ENCODE data around the gene ZNF292.
"Not testable (repeated sequence)": the region's sequence is repeated elsewhere in the genome, so short reads cannot be mapped to it uniquely, and the experiment has no call there.

Gene ZNF292

DNA sequence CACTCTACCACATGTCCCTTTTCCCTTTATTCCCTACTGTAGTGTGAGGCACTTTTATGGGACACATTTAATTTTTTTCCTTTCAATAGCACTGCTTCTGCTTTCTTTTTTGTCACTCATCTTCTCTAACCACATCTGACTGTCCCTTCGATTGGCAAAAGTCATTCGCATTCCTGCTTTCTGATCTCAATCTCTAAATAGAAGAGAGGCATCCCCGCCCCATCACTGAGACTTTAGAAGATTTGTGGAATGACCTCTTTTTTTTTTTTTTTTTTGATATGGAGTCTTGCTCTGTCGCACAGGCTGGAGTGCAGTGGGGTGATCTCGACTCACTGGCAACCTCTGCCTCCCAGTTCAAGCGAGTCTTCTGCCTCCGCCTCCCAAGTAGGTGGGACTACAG lies 9.1 kb downstream of the ZNF292 start:
- DNase-seq, result no peak

DNA sequence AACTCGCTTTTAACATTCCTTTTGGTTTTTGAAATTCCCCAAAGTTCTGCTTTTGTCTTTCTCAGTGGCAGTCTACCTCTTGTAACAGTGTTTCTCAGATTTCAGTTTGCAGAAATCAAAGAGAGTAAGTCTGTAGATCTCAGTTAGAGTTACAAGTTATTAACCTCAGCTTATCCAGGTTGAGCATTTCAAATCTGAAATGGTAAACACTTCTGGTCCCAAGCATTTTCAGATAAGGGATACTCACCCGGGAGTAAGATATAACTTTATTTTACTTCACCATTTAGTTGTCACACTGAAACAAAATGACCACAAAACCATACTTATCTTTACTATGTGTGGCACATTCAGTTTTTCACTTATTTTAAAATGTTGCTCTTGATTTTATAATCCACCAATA lies 9.8 kb downstream of the ZNF292 start:
- DNase-seq, result no peak

DNA sequence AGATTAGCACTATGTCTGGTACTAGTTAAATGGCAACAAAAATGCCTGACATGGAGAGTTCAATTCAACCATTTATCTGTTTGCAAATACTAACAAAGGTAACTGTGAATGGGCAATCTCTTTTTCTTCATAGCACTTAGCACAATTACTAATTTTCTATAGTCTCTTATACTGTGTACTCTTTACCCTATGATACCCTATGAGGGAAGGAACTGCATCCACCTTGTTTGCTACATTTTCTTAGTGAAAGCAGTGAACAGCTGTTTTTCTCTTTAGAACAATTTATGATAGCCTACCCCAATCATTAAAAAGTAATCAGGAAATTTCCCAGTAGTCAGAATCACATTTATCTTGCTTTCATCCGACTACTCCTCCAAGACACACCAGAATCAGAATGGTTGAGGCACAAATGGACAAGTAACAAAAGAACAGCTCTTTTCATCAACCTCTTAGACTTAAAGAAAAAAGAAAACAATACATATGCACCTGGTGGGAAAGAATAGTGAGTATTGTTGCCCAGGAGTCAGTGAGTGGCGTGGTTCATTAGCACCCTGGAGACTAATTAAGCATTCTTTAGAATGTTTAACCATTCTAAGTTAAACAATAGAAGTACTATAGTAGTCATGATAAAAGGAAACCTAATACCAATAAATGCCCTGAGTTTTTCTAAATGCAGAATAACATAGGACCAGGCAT lies 16.7 kb downstream of the ZNF292 start:
- DNase-seq, result no peak

DNA sequence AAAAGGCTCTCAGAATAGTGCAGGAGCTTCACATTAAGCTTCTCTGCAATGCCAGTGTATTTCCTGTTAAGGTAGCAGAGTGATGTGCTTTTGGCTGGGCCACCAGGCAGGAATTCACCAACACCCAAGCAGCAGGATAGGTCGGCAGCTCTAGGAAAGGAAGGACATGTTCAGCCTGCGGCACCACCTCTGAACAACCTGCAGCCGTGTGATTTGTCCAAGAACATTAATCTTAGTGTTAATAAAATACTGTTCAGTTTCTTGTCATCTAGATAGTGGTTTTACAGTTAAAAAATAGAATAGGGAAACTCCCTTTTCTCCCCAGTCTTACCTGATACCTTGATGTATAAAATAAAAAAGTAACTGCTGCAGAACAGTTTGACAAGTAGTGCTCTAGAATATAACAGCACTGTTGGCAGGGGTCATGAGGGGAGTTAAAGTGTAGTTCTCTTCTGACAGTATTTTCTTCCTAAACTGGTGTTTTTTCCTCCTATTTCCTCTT lies 18.8 kb downstream of the ZNF292 start:
- no peak for DNase-seq

DNA sequence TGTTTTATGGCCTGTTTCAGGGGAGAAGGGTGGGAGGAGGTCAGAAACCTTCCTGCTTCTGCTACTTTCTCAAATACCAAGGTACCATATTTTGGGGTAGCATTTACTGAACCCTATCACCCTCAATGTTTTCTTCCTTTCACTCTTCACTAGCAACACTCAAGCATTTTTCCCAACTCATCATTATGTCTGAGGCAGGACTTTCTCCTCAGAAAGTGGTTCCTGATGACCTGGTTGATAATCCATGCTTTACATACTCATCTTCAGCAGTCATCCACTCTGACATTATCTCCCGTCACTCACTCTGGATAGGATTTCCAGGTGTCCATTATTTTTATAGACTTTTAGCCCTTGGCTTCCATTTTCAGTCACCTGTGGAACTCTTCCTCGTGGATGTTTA lies 21.1 kb downstream of the ZNF292 start:
- no peak for DNase-seq

DNA sequence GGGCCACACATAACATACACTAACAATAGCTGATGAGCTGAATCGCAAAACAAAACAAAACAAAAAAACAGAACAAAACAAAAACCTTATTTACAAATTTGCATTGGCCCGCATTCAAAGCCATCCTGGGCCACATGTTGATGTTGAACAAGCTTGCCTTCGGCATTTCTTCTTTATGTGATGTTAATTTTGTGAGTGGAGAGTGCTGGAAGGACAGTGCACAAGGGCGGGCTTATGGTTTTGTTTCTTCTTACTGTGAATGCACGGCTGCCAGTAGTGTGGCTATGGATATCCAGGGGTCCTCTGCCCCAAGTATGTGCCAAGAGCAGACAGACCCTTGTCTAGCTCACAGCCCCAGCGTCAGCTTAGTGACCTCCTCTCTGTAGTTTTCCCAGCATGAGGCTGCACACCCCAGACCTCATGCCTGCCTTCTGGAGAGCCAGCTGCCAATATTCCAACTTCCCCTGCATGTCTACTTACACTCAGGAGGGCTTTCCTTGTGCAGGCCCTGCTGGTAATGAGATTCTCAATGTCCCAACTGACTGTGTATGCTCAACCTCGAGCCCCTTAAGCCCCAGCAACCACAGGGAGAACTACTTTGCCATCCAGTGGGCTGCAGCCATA lies 24.9 kb downstream of the ZNF292 start:
- peak; percentile 60 for DNase-seq

DNA sequence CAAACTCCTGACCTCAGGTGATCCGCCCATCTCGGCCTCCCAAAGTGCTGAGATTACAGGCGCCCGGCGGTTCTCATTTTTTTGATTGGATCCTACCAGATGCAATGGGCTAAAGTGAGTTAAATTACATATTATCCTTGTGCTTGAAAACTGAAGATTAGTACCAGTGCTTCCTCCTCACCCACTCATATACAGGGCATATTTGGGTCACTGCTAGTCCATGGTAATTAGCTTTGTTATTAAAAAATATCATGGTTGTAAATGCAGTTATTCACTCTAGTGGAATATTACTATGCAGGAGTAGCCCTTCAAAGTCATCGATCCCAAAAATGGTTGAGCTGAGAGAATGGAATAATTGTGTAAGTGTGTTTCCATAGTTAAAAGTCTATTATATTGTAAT lies 26.5 kb downstream of the ZNF292 start:
- DNase-seq, result no peak

DNA sequence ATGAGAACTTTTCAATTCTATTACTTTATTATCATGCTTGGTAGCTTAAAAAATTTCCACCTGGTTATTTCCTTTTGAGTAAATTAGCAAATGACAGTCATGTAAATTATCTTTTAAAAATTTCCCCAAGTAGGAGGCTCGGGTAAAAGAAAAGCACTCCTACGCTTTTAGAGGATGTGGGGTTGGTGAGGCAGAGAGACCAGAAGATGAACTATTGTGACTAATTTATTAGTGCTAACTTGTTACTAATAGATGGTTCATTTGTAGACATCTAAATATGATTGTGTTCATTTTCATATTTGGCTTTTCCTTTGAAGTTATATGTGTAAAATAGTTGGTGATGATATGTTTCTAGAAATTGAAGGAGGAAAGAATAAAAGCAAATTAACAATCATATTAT lies 27.0 kb downstream of the ZNF292 start:
- no peak for DNase-seq

DNA sequence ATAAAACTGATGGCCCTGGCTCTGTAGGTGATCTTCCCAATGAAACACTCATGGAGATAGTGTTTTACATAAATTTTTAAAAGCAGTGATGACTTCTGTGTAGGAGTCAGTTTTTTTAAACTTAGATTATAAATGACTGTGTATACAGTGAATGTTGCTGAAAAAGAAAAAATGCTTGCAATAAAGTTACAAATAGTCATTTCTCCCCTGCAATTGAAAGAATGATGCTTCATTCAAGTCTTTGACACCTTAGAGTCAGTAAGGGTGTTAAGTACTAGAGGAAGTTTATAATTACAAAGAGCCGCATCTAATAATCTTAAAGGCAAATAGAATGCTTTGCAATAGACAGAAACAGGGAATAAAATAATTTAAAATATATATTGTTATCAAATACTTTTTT lies 27.6 kb downstream of the ZNF292 start:
- DNase-seq, result no peak

DNA sequence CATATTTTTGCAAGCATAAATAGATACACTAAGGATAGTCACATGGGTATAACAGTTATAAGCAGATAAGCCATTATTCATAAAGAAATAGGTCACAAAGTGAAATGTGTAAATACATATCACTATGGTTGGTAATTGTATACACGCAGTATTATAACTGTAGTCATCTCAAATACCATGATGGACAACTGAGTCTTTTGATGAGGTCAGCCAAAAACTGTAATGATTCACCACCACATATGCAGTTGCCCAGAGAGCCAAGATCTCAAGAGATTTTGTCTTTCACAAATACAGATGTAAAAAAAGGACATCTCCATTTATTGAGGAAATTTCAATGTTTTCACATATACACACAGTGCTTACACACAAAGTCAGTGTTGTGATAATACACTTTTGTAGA lies 28.3 kb downstream of the ZNF292 start:
- DNase-seq, result no peak

DNA sequence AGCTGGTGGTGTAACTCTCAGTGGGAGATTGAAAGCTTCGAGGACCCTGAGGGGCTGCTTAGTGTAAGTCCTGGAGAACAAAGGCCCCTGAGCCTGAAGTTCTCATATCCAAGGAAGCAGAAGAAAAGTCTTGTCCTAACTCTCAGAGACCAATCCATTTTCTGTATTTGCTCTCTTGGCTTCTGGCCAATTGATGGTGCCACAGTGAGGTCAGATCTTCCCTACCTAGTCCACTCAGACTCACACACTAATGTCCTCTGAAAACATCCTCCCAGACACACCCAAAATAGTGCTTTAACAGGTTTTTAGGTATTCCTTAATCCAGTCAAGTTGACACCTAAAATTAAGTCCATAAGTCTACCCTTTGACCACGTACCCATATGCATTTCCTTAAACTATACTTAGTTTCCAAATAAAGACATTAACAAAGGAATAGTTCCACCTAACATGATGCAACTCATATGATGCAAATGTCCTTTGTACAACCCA lies 29.4 kb downstream of the ZNF292 start:
- DNase-seq, result no peak

DNA sequence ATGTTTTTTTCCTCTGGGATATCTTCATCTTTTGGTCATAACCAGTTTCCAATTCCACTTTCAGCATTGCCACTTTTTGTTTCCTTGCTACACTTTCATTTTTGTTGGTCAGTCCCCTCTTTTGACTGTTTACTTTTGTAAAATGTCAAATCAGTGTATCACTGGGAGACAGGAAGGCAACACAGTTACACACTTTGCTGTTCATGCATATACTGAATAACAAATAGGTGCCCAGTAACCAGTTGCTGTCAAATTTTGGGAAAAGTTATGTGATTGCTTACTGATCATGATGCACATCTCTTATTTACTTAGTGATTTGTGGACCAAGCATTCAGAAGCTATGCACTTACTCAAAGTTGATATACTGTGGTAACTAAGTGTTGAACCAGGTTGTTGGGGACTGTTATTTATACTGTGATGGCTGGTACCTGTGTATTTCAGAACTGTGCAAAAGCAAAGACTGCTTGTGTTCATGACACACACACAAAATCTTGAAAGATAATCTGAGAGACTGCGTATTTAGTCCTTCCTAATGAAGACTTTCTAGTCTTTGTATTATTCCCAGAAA lies 41.0 kb downstream of the ZNF292 start:
- DNase-seq, result no peak

DNA sequence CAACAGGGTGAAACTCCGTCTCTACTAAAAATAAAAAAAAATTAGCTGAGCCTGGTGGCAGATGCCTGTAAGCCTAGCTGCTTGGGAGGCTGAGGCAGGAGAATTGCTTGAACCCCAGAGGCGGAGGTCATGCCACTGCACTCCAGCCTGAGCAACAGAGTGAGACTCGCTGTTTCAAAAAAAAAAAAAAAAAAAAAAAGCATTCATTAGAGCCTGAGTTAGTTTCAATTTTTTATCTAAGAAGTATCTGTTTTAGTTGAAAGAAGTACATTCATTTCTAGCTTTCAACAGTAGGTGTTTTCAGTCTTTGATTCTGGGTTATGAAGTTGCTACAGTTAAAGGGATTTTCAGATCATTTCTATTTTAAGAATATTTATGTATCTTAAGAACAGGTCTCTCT lies 42.2 kb downstream of the ZNF292 start:
- no peak for DNase-seq

DNA sequence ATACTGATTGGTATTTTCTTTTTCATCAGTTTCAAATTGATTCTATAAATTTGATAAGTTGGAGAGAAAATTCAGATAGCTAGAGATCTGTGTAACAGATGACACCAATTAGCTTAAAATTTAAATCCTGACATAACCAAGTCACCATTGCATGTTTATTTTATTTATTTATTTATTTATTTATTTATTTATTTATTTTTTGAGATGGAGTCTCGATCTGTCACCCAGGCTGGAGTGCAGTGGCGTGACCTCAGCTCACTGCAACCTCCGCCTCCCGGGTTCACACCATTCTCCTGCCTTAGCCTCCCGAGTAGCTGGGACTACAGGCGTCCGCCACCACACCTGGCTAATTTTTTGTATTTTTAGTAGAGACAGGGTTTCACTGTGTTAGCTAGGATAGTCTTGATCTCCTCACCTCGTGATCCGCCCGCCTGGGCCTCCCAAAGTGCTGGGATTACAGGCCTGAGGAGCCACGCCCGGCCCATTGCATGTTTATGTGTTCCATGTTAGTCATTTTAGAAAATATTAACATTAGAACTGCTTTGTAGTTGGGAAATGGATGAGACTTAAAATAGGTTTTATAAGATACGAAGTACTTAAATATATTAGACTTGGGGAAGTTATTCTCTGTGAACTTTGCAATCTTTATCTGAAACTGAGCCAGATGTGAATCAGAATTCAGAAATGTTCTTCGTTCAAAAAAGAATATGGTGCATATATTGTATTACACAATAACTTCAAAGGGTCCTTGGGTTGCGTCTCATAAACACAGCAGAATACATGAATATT lies 42.9 kb downstream of the ZNF292 start:
- not testable (repeated sequence) for DNase-seq

DNA sequence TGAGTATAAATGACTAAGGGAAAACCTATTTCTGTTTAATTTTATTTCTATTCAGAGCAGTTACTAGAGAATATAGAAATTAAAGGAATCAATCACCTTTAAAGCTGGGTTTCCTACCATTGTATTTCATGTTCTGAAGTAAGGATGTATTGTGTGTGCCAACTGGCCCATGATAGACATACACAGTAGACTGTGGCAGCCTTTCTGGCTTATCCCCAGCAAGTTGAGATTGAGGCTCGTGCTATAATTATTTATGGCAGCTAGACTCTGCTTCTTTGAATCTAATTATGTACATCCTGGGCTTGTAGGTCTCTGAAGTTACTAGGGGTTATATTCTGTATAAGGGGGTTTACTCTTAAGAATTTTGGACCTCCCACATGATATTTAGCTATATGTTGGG lies 44.4 kb downstream of the ZNF292 start:
- DNase-seq, result no peak

DNA sequence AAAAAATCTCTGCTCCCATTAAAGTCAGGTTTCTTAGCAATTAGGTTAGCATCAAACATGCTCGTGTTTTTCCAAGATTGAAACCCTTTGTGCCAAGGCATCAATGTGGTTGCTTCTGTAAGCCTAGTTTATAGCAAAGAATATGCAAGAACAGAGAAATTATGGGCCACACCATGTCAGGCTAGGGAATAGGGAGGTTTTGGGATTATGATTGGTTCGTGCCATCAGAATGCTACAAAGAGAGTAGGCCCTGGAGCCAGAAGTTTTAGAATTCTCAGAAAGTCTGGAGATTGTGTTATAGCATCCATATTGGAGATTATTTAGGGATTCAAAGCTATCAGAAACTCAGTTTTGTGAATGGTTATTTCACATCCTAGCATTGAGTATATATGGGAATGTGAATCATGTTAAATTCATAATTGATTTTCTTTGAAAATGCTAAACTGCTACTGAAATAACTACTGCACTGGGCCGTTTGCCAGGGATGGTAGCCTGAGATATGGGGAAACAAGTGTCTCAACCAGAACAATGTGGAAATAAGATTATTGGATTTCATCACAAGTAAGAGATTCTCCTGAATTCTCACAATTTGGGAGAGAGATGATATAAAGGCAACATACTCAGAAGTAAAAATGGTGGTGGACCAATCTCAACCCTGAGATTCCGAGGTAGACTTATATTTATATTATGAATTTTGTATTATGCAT lies 45.3 kb downstream of the ZNF292 start:
- no peak for DNase-seq

DNA sequence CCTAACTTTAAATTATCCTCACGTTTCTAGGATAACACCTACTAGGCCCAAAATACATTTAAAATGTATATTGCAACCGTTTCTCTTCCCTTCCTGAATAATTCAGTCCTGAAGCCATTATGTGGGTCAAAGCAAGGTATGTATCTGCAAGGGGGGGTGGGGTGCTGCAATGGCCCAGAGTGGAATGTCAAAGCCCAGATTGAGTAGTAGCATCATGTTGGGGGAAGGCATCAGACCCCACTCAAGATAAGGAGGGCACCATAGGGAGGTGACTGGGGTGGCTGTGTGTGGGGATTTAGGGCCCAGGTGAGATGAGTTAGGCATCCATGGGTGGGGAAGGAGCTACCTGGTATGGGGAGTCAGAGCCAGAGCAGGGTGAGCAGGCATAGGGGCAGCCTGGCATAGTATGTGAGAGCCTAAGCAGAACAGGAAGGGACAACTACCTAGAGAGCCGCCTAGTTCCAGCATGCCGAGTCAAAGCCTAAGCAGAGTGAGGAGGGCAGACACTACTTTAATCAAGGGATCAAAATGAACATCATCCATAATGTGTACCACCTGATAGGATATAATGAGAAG lies 48.2 kb downstream of the ZNF292 start:
- no peak for DNase-seq

DNA sequence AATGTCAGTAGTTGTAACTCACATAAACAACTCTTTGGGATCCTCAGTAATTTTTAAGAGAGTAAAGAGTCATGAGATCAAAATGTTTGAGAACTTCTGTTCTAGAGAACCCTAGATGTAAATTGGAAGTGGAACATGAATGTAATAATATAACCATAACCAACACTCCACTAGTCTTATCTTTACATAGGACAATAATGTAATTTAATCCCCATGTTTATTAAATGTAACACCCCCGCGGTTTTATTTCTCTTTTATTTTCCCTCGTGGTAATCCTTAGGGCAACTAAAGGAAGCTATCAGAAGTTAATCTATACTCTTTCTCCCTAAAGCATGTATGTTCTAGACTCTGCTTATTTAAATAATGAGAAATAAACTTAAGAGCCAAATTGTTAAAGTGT lies 54.4 kb downstream of the ZNF292 start:
- DNase-seq, result no peak

DNA sequence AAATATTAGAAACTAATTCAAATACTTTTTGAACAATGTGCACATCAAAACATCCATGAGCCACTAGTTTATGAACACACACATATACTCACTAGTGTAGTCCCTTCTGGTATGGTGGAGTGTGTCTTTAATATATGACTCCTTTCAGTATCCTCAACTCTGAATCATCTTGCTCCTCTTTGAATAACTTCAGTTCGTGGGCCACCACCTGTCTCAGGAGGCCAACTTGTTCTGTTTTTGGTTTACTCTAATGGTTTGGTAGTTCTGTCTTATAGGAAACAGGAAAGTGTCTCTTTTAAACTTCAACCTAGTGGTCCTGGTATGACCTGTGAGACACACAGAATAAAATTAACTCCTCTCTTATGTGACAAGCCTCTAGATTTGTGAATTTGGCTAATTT lies 55.6 kb downstream of the ZNF292 start:
- DNase-seq, result no peak

DNA sequence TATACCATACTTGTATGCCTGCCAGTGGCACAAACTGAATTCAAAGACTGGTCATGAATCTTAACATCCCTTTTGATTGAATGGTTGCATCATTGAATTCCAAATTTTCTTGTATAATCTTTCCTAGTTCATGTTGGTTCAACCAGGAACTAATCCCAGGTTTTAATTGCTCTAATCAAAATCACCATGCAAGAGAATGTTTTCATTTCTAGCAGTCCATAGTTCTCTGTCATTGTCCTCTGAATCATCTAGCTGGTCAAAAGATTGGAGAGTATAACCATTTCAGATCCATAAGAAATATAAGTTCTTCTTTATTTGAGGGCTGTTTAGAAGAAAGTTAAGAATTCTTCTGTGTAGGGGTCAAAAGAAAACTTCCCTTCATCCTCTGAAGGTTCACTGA lies 57.2 kb downstream of the ZNF292 start:
- no peak for DNase-seq

DNA sequence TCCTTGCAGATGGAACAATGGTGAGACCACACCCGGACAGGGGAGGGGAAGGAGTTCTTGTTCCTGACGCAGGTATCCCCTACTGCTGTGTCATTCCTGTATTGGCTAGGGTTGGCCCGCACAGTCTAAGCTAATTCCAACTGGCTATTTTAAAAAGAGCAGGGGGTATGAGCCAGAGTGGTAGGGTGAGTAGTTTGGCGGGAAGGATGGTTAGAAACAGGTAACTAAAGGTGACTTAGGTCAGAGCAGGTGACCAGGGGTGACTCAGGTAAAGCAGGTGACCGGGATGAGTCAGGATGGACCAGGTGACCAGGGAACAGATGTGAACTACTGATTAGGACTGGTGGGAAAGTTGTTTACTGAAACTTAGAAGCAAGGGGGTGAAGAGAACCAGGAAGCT lies 58.0 kb downstream of the ZNF292 start:
- DNase-seq, result no peak

DNA sequence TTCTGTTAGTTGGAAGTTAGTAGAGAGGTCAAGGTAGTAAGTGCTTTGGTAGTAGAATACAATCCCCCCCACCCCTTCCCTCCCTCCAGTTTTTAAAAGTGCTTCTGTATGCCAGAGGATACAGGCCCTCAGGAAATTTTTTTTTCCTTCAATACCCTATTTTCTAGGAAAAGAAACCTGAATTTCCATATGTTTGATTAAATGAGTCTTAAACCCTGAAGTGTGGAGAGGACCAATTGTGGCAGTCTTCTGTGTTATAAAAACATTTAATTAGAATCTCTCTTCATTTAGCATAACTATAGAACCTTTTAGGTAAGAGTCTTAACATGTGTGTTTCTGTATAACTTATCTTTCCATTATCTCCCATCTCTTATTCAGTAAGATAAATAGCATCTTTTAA lies 59.5 kb downstream of the ZNF292 start:
- no peak for DNase-seq

DNA sequence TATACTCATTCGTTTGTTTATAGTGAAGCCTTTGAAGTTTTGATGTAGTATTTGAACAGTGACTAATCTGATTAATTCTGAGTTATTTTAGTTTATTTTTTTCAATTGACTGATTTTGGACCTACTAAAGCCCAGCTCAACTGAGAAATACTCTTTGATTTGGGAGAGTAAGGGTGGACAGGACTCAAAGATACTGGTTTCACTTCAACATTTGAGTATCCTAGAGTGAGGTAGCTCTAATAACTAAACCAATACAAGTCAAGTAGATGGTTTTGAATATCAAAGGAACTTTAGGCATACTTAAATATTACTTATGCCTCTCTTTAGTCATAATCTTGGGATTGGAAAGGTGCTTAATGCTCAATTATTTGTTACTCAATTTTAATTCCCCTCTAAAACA lies 65.6 kb downstream of the ZNF292 start:
- no peak for DNase-seq

All from NCI-H82 (cell line).